Measurements from ENCODE around the gene NINL. TPM values are rescaled to one million over a fixed set of nuclear protein-coding genes. Genes with fewer than 3 reads are reported as not detected.

Gene NINL
- total and polyA plus RNA-seq, 7 donors: 2.4 to 19.9 (median 9.6) TPM

DNA sequence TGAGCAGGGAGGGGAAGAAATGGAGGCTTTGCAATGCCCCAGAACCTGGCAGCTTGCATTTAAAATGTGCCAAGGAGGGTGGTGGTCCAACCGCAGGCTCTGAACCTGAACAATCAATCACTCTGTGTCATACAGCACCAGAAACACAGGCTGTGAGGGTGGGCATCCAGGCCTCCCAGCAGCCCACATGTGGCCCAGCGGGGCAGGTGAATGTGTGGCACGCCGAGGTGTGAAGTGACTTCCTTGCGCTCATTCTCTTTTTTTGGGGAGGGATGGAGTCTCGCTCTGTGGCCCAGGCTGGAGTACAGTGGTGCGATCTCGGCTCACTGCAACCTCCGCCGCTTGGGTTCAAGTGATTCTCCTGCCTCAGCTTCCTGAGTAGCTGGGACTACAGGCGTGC is 97.4 kb downstream of the NINL start:
- no peak overlapping the region for H3K4me3 ChIP-seq
- intact Hi-C loops (cut with DNase I): no loop called here
- no peak overlapping the region for H3K27ac ChIP-seq
- 96 to 98% methylated on average over 11 of the region's 11 CpGs for WGBS, 2 donors
- no peaks in the 10 kb centered on the region for H3K9me3 ChIP-seq
- no peak for DNase-seq
- TF ChIP-seq POLR2AphosphoS5 (IDR thresholded peaks at IDR 0.05) (no peak), EP300 (IDR thresholded peaks at IDR 0.05) (no peak), POLR2A (IDR thresholded peaks at IDR 0.05) (no peak)
- TF ChIP-seq, protein P1, sequence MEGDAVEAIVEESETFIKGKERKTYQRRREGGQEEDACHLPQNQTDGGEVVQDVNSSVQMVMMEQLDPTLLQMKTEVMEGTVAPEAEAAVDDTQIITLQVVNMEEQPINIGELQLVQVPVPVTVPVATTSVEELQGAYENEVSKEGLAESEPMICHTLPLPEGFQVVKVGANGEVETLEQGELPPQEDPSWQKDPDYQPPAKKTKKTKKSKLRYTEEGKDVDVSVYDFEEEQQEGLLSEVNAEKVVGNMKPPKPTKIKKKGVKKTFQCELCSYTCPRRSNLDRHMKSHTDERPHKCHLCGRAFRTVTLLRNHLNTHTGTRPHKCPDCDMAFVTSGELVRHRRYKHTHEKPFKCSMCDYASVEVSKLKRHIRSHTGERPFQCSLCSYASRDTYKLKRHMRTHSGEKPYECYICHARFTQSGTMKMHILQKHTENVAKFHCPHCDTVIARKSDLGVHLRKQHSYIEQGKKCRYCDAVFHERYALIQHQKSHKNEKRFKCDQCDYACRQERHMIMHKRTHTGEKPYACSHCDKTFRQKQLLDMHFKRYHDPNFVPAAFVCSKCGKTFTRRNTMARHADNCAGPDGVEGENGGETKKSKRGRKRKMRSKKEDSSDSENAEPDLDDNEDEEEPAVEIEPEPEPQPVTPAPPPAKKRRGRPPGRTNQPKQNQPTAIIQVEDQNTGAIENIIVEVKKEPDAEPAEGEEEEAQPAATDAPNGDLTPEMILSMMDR (IDR thresholded peaks at IDR 0.05): no peak
- no peaks in the 10 kb centered on the region for H3K4me1 ChIP-seq
- no peaks in the 10 kb centered on the region for H3K27me3 ChIP-seq
- H3K36me3 ChIP-seq: peaks cover 0 to 66% (median 10%) of the 10 kb centered on the region in 4 donors

DNA sequence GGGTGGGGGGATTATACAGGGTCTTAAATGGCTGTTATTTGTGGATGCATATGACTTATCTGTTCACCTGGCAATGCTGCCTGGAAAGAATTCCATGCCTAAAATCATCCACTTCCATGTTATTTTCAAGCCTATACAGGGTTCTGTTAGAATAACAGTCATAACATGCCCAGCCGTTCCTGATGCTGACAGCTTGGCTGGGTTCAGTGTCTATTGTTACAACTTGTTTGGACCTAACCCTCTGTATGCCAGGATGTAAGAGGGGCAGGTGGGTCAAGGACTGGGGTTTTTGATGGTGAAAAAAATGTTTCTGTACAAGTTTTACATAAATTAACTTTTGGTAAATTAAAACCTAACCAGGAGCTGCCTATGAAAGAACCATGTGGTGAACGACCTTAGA is 98.0 kb downstream of the NINL start:
- H3K9me3 ChIP-seq: no peaks in the 10 kb centered on the region
- H3K4me1 ChIP-seq: no peaks in the 10 kb centered on the region
- no peak overlapping the region for H3K4me3 ChIP-seq
- no peak for DNase-seq
- peaks cover 0 to 62% (median 10%) of the 10 kb centered on the region in 4 donors for H3K36me3 ChIP-seq
- TF ChIP-seq POLR2A (IDR thresholded peaks at IDR 0.05) (no peak), EP300 (IDR thresholded peaks at IDR 0.05) (no peak), POLR2AphosphoS5 (IDR thresholded peaks at IDR 0.05) (no peak)
- TF ChIP-seq, protein P1 (IDR thresholded peaks at IDR 0.05): no peak
- H3K27me3 ChIP-seq: no peaks in the 10 kb centered on the region
- intact Hi-C loops (cut with DNase I): no loop called here
- H3K27ac ChIP-seq: no peak overlapping the region
- WGBS, 2 donors: 46 to 67% methylated on average over 2 of the region's 2 CpGs

DNA sequence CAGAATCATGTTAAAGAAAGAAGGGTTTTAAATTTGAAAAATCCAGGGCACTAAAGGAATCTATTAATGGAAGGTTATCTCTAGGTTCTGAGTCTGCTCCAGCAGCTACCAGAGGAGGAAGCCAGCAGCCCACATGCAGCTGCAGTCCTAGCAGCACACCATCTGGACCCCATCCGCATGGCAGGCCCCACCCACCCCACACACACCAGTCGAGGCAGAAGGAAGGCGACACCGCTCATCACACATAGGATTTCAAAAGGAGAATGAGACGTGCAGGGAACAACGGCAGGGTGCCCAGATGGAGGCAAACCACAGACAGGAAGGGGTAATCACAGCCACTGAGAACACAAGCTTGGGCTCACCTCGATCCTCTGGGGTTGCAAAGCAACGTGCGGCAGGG is 99.0 kb downstream of the NINL start:
- H3K9me3 ChIP-seq: no peaks in the 10 kb centered on the region
- intact Hi-C loops (cut with DNase I): no loop called here

DNA sequence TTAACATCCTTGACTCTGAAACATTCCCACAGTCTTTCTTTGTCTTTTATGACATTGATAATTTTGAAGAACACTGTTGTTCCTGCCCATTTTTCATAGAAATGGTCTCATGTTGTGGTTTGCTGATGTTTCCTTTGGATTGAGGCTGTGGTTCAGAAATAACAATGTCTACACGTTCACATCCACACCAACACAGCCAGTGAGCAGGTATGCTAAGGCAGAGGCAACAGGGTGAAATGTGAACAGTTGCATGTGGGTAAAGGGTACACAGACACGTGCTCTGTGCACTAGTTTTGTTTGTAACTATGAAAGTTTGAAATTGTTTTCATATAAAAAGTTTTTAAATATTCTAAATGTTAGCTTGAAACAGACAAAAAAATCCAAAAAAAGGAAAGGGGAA is 99.5 kb downstream of the NINL start:
- 63 to 80% methylated on average over 2 of the region's 2 CpGs for WGBS, 2 donors
- TF ChIP-seq EP300 (IDR thresholded peaks at IDR 0.05) (no peak), POLR2A (IDR thresholded peaks at IDR 0.05) (no peak), POLR2AphosphoS5 (IDR thresholded peaks at IDR 0.05) (no peak)
- TF ChIP-seq, protein P1 (IDR thresholded peaks at IDR 0.05): no peak
- peaks cover 3 to 68% (median 10%) of the 10 kb centered on the region in 4 donors for H3K36me3 ChIP-seq

More for the DNA sequence above, 99.0 kb downstream of the NINL start:
- H3K36me3 ChIP-seq: peaks cover 0 to 67% (median 10%) of the 10 kb centered on the region in 4 donors
- 44 to 81% methylated on average over 9 of the region's 9 CpGs for WGBS, 2 donors
- no peaks in the 10 kb centered on the region for H3K27me3 ChIP-seq
- DNase-seq: no peak
- no peak for TF ChIP-seq POLR2A (IDR thresholded peaks at IDR 0.05)
- TF ChIP-seq EP300 (IDR thresholded peaks at IDR 0.05): no peak
- no peak for TF ChIP-seq POLR2AphosphoS5 (IDR thresholded peaks at IDR 0.05)
- TF ChIP-seq, protein P1 (IDR thresholded peaks at IDR 0.05): no peak
- H3K4me1 ChIP-seq: no peaks in the 10 kb centered on the region
- H3K4me3 ChIP-seq: no peak overlapping the region
- H3K27ac ChIP-seq: no peak overlapping the region

DNA sequence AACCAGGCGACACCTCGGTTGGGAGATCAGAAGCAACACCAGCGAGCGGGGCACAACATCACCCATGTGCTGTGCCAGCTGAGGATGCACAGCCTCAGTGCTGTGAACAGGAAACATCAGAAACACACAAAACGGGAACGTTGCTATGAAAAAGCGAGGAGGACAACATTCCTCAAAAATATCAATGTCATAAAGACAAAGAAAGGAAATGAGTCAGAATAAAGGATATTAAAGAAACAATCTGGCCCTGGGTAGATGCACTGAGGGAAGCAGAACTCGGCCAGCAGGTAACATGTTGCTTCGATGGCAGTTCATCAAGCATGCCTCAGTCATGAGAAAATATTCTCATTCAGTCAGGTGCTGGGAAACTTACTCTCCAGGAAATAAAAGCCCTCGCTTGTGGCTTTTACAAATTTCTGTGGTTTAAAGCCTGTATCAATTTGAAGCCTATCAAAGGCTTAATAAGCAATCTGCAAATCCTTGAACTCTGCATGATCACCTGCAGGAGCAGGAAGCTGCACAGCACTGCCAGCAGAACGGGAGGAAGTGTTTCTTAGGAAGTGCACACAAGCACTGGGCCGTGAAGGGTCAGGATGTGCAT is 100.3 kb downstream of the NINL start:
- WGBS, 2 donors: 56 to 75% methylated on average over 12 of the region's 12 CpGs
- peaks cover 3 to 71% (median 10%) of the 10 kb centered on the region in 4 donors for H3K36me3 ChIP-seq
- no peaks in the 10 kb centered on the region for H3K27me3 ChIP-seq
- TF ChIP-seq POLR2AphosphoS5 (IDR thresholded peaks at IDR 0.05) (no peak), POLR2A (IDR thresholded peaks at IDR 0.05) (no peak), EP300 (IDR thresholded peaks at IDR 0.05) (no peak)
- TF ChIP-seq, protein P1 (IDR thresholded peaks at IDR 0.05): no peak
- no peak for DNase-seq
- no peak overlapping the region for H3K4me3 ChIP-seq
- no peak overlapping the region for H3K27ac ChIP-seq
- H3K9me3 ChIP-seq: no peaks in the 10 kb centered on the region
- intact Hi-C loops (cut with DNase I): no loop called here
- H3K4me1 ChIP-seq: no peaks in the 10 kb centered on the region

More for the DNA sequence above, 99.5 kb downstream of the NINL start:
- no peaks in the 10 kb centered on the region for H3K4me1 ChIP-seq
- no peak overlapping the region for H3K4me3 ChIP-seq
- no peaks in the 10 kb centered on the region for H3K27me3 ChIP-seq
- no peaks in the 10 kb centered on the region for H3K9me3 ChIP-seq
- intact Hi-C loops (cut with DNase I): no loop called here
- no peak for DNase-seq
- H3K27ac ChIP-seq: no peak overlapping the region
